OCI-LY7 (cell line): ENCODE data around the gene GIGYF1. TPM values are rescaled to one million over a fixed set of nuclear protein-coding genes. Genes with fewer than 3 reads are reported as not detected.
"Not testable (repeated sequence)": the region's sequence is repeated elsewhere in the genome, so short reads cannot be mapped to it uniquely, and the experiment has no call there.

Experiments
- BruUV-seq: library from RNA; stranded (reverse); fragments of 400-500 nt; replicated peaks from 2 replicates; lab custom pipeline; 2021; lab: Mats Ljungman, UMichigan
- CTCF ChIA-PET: fragments of 300-600 bp; sonication (Branson Sonifier 250); formaldehyde crosslinking; loops from one replicate; lab custom pipeline; 2022; ENCODE audit warnings: antibody characterized with exemption; ENCODE audit not compliant: unreplicated experiment; lab: Charles Lee
- POLR2A ChIA-PET: fragments of 300-600 bp; sonication (Branson Sonifier 250); formaldehyde crosslinking; loops from one replicate; lab custom pipeline; 2022; ENCODE audit warnings: antibody characterized with exemption; lab: Charles Lee
- DNase-seq: peaks from one replicate; pipeline ENCODE4 v3.0.0-alpha.2; 2015; ENCODE audit warnings: low spot score
- H2AFZ ChIP-seq: fragments of 200-600 bp; sonication (generic), shearing (Covaris generic); 2 replicates; pipeline ENCODE4 v1.6.1; 2014; ENCODE audit warnings: mild to moderate bottlenecking, antibody characterized with exemption, low read length, moderate library complexity
- H3K27ac ChIP-seq: fragments of 200-600 bp; sonication (generic); 2 replicates; pipeline ENCODE4 v1.5.1; 2014; ENCODE audit warnings: mixed run types, low read depth, mild to moderate bottlenecking, moderate library complexity, low read length, inconsistent platforms; ENCODE audit not compliant: poor library complexity, severe bottlenecking
- H3K36me3 ChIP-seq: fragments of 200-600 bp; sonication (generic); 2 replicates; pipeline ENCODE4 v1.6.1; 2014; ENCODE audit warnings: mild to moderate bottlenecking, antibody characterized with exemption, low read length, moderate library complexity, mixed read lengths; ENCODE audit not compliant: insufficient read depth
- H3K4me1 ChIP-seq: fragments of 200-600 bp; sonication (generic); 2 replicates; pipeline ENCODE4 v1.5.1; 2014; ENCODE audit warnings: mild to moderate bottlenecking, low read length; ENCODE audit not compliant: insufficient read depth, poor library complexity, severe bottlenecking
- H3K4me2 ChIP-seq: fragments of 200-600 bp; sonication (generic); 2 replicates; pipeline ENCODE4 v1.6.1; 2014; ENCODE audit warnings: mild to moderate bottlenecking, low read length
- H3K4me3 ChIP-seq: fragments of 200-600 bp; sonication (generic); 2 replicates; pipeline ENCODE4 v1.5.1; 2014; ENCODE audit warnings: mild to moderate bottlenecking, low read depth, low read length; ENCODE audit not compliant: poor library complexity, severe bottlenecking
- H3K79me2 ChIP-seq: fragments of 200-600 bp; sonication (generic); 2 replicates; pipeline ENCODE4 v1.6.1; 2016; ENCODE audit warnings: low read depth, mild to moderate bottlenecking, low read length, moderate library complexity, mixed read lengths; ENCODE audit not compliant: insufficient read depth
- H3K9me2 ChIP-seq: fragments of 200-600 bp; sonication (generic); 2 replicates; pipeline ENCODE4 v1.6.1; 2016; ENCODE audit warnings: mild to moderate bottlenecking, low read length, mixed read lengths; ENCODE audit not compliant: insufficient read depth
- H3K9me3 ChIP-seq: fragments of 200-600 bp; sonication (generic); 2 replicates; pipeline ENCODE4 v1.6.1; 2014; ENCODE audit warnings: mild to moderate bottlenecking, mixed run types, low read length, mixed read lengths
- H4K20me1 ChIP-seq: fragments of 200-600 bp; sonication (generic); 2 replicates; pipeline ENCODE4 v1.6.1; 2014; ENCODE audit warnings: mild to moderate bottlenecking, antibody characterized with exemption, low read length, moderate library complexity, mixed read lengths; ENCODE audit not compliant: insufficient read depth
- CTCF ChIP-seq: fragments of 200-600 bp; sonication (generic); conservative IDR thresholded peaks from 2 replicates; pipeline ENCODE4 v1.5.1; 2014; ENCODE audit warnings: mild to moderate bottlenecking, antibody characterized with exemption, low read length, moderate library complexity, mixed read lengths
- EZH2phosphoT487 ChIP-seq: fragments of 200-600 bp; sonication (generic); IDR thresholded peaks from 2 replicates; pipeline ENCODE4 v1.6.1; 2018; ENCODE audit warnings: low read depth, borderline replicate concordance, mild to moderate bottlenecking, mixed run types, antibody characterized with exemption, low read length, moderate library complexity, mixed read lengths
- intact Hi-C: fragments of 100-400 bp; cut with micrococcal nuclease; formaldehyde crosslinking; loops from one replicate; pipeline ENCODE4 v1.10.0; 2022; ENCODE audit not compliant: unreplicated experiment
- total RNA-seq, 2 experiments: library from RNA; depleted of rRNA in 1 of 2; stranded (reverse); fragments of >200 nt in 1 of 2; shearing (Covaris generic) in 1 of 2; gene quantifications; 2 replicates each; pipeline ENCODE4 v1.2.3, GENCODE V29; 2014 to 2022

The GIGYF1 gene
- total RNA-seq, 2 experiments from 2014 or later, result 40.2 to 52.0 TPM

- H4K20me1 ChIP-seq, result no peaks in the 10 kb centered on the region
- no peaks in the 10 kb centered on the region for H3K4me1 ChIP-seq
- no peaks in the 10 kb centered on the region for H3K9me3 ChIP-seq
- DNase-seq, result no peak
- no peak overlapping the region for H3K27ac ChIP-seq
- H3K4me2 ChIP-seq, result no peak overlapping the region
- H3K36me3 ChIP-seq, result no peaks in the 10 kb centered on the region
- H2AFZ ChIP-seq, result no peak overlapping the region
- H3K79me2 ChIP-seq, result no peaks in the 10 kb centered on the region
- intact Hi-C loops, result no loop called here
- BruUV-seq, result no TSS peak
- TF ChIP-seq CTCF (no peak), EZH2phosphoT487 (no peak)
- H3K4me3 ChIP-seq, result no peak overlapping the region
- ChIA-PET POLR2A (interaction anchor here (0.6 kb wide), 1 partner anchor 10 kb away, joined by 4 read pairs; no protein-coding TSS in a partner anchor), CTCF (interaction anchor here (0.6 kb wide), 1 partner anchor 29 kb away, joined by 5 read pairs; no protein-coding TSS in a partner anchor)
- H3K9me2 ChIP-seq, result no peaks in the 10 kb centered on the region
Observed at GRCh38 chr7:100726996-100727761, 33.1 kb upstream of the GIGYF1 start.

- H3K9me3 ChIP-seq, H3K79me2 ChIP-seq, DNase-seq, H4K20me1 ChIP-seq, BruUV-seq, H3K36me3 ChIP-seq, H3K9me2 ChIP-seq, H3K4me1 ChIP-seq, H3K27ac ChIP-seq, H3K4me3 ChIP-seq, H2AFZ ChIP-seq, H3K4me2 ChIP-seq: not testable (repeated sequence)
- ChIA-PET POLR2A (interaction anchor here (0.7 kb wide), 1 partner anchor 112 kb away, joined by 3 read pairs; no protein-coding TSS in a partner anchor), CTCF (interaction anchor here (1.2 kb wide), 1 partner anchor 19 kb away, joined by 4 read pairs; the partner anchor contains the start of gene POP7)
- intact Hi-C loops, result loop anchor here (5.0 kb wide), 1 partner anchor 128 kb away; the partner anchor contains the start of gene SLC12A9
Observed at GRCh38 chr7:100724364-100724763, 30.3 kb upstream of the GIGYF1 start.

- POLR2A ChIA-PET, result no interaction called here
- no peak overlapping the region for H3K4me2 ChIP-seq
- H3K27ac ChIP-seq, result no peak overlapping the region
- no peak for DNase-seq
- intact Hi-C loops, result loop anchor here (5.0 kb wide), 1 partner anchor 128 kb away; the partner anchor contains the start of gene SLC12A9
- TF ChIP-seq EZH2phosphoT487 (no peak), CTCF (no peak)
- no peaks in the 10 kb centered on the region for H3K9me3 ChIP-seq
- H3K36me3 ChIP-seq, result no peaks in the 10 kb centered on the region
- H3K9me2 ChIP-seq, result no peaks in the 10 kb centered on the region
- no peak overlapping the region for H3K4me3 ChIP-seq
- H2AFZ ChIP-seq, result no peak overlapping the region
- no TSS peak for BruUV-seq
- no peaks in the 10 kb centered on the region for H3K4me1 ChIP-seq
- CTCF ChIA-PET, result interaction anchor here (0.6 kb wide), 1 partner anchor 205 kb away, joined by 3 read pairs; no protein-coding TSS in a partner anchor
- H4K20me1 ChIP-seq, result no peaks in the 10 kb centered on the region
- no peaks in the 10 kb centered on the region for H3K79me2 ChIP-seq
Observed at GRCh38 chr7:100723732-100724275, 29.8 kb upstream of the GIGYF1 start.
